Chondrocyte (in vitro differentiated cells): ENCODE data around the gene TPMT. TPM values are rescaled to one million over a fixed set of nuclear protein-coding genes. Genes with fewer than 3 reads are reported as not detected.

Source experiments
- DNase-seq: peaks from one replicate; pipeline ENCODE4 v3.0.0; 2021; ENCODE audit warnings: mixed read lengths, low spot score
- H3K27ac Mint-ChIP-seq: one replicate; pipeline ENCODE4 v1.8.0; 2021; ENCODE audit warnings: mild to moderate bottlenecking, moderate library complexity, mixed read lengths; ENCODE audit not compliant: unreplicated experiment
- H3K27me3 Mint-ChIP-seq: 2 replicates; pipeline ENCODE4 v1.8.0; 2021; ENCODE audit warnings: low read depth, mixed read lengths
- H3K36me3 Mint-ChIP-seq: 2 replicates; pipeline ENCODE4 v1.8.0; 2021; ENCODE audit warnings: low read depth, mixed read lengths
- H3K4me1 Mint-ChIP-seq: 2 replicates; pipeline ENCODE4 v1.8.0; 2021; ENCODE audit warnings: low read depth, mild to moderate bottlenecking, mixed read lengths
- H3K4me3 Mint-ChIP-seq: one replicate; pipeline ENCODE4 v1.8.0; 2021; ENCODE audit warnings: mild to moderate bottlenecking, moderate library complexity, mixed read lengths; ENCODE audit not compliant: unreplicated experiment
- H3K9me3 Mint-ChIP-seq: 2 replicates; pipeline ENCODE4 v1.8.0; 2021; ENCODE audit warnings: low read depth, mixed read lengths
- total RNA-seq: library from RNA; stranded (reverse); gene quantifications from 3 replicates; pipeline ENCODE4 v1.2.1, GENCODE V29; 2021
- TF ChIP-seq, protein P1 (sequence below): fragments of 200-600 bp; sonication (generic); IDR thresholded peaks from 2 replicates; pipeline ENCODE4 v1.5.0; 2021; ENCODE audit warnings: antibody characterized with exemption, mild to moderate bottlenecking, moderate library complexity

The TPMT gene
- total RNA-seq, 1 donor from 2014 or later, result 6.7 TPM

DNA sequence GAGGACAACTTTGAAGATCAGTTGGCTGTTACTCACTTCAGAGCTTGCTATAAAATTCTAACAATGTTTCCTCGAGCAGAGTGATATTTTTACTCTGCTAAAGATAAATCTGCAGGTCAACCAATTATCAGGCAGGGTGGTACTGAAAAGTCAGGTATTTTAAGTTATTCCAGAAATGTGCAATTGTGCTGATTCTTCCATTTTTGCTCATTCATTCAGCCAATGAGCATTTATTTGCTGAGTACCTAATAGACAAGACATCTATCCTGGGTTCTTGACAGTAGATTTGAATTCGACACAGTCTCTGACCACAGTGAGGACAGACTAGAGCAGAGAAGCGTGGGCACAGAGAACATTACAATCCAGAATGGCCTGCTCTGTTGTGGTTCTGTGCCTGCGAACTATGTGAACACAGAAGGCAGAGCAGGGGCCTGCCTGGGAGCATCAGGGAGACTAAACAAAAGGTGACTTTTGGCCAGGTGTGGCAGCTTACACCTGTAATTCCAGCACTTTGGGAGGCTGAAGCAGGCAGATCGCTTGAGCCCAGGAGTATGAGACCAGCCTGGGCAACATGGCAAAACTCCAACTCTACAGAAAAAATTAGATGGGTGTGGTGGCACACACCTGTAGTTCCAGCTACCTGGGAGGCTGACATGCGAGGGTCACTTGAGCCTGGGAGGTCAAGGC lies 14.8 kb downstream of the TPMT start:
- TF ChIP-seq, protein P1, sequence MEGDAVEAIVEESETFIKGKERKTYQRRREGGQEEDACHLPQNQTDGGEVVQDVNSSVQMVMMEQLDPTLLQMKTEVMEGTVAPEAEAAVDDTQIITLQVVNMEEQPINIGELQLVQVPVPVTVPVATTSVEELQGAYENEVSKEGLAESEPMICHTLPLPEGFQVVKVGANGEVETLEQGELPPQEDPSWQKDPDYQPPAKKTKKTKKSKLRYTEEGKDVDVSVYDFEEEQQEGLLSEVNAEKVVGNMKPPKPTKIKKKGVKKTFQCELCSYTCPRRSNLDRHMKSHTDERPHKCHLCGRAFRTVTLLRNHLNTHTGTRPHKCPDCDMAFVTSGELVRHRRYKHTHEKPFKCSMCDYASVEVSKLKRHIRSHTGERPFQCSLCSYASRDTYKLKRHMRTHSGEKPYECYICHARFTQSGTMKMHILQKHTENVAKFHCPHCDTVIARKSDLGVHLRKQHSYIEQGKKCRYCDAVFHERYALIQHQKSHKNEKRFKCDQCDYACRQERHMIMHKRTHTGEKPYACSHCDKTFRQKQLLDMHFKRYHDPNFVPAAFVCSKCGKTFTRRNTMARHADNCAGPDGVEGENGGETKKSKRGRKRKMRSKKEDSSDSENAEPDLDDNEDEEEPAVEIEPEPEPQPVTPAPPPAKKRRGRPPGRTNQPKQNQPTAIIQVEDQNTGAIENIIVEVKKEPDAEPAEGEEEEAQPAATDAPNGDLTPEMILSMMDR, result no peak
- H3K27me3 Mint-ChIP-seq, result no peaks in the 10 kb centered on the region
- H3K4me1 Mint-ChIP-seq, result no peaks in the 10 kb centered on the region
- no peaks in the 10 kb centered on the region for H3K9me3 Mint-ChIP-seq
- H3K4me3 Mint-ChIP-seq, result no peak overlapping the region
- DNase-seq, result no peak
- H3K27ac Mint-ChIP-seq, result no peak overlapping the region
- H3K36me3 Mint-ChIP-seq, result peaks cover 5% of the 10 kb centered on the region

- Mint-ChIP-seq H3K9me3 (no peaks in the 10 kb centered on the region), H3K4me3 (no peak overlapping the region), H3K27me3 (no peaks in the 10 kb centered on the region), H3K36me3 (peaks cover 7% of the 10 kb centered on the region), H3K27ac (no peak overlapping the region), H3K4me1 (no peaks in the 10 kb centered on the region)
- no peak for DNase-seq
- TF ChIP-seq, protein P1, result no peak
These were observed 16.0 kb downstream of the TPMT start for GRCh38 chr6:18138906-18139305.

DNA sequence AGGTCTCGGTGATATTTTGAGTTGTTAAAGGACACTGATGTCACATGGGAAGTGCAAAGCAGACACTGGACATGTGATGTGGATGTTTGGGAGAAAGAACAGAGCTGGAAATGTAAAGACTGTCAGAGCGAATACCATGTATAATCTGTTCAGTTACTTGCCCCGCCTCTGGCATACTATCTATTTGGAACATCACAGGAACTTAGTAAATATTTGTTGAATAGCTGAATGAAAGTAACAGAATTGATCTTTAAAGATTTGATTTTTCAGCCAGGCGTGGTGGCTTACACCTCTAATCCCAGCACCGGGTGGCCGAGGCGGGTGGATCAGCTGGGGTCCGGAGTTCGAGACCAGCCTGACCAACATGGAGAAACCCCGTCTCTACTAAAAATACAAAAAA lies 18.6 kb downstream of the TPMT start:
- Mint-ChIP-seq H3K9me3 (no peaks in the 10 kb centered on the region), H3K27ac (no peak overlapping the region), H3K36me3 (peaks cover 8% of the 10 kb centered on the region)

GRCh38 chr6:18135171-18135570 lies 19.7 kb downstream of the TPMT start:
- Mint-ChIP-seq H3K4me3 (no peak overlapping the region), H3K27me3 (no peaks in the 10 kb centered on the region), H3K27ac (no peak overlapping the region), H3K9me3 (no peaks in the 10 kb centered on the region), H3K4me1 (no peaks in the 10 kb centered on the region), H3K36me3 (peaks cover 8% of the 10 kb centered on the region)
- TF ChIP-seq, protein P1, result no peak
- no peak for DNase-seq

More for the DNA sequence above, 18.6 kb downstream of the TPMT start:
- H3K4me1 Mint-ChIP-seq, result no peaks in the 10 kb centered on the region
- TF ChIP-seq, protein P1, result no peak
- no peaks in the 10 kb centered on the region for H3K27me3 Mint-ChIP-seq
- DNase-seq, result no peak
- H3K4me3 Mint-ChIP-seq, result no peak overlapping the region

- no peaks in the 10 kb centered on the region for H3K9me3 Mint-ChIP-seq
- no peak overlapping the region for H3K27ac Mint-ChIP-seq
- H3K36me3 Mint-ChIP-seq, result peaks cover 13% of the 10 kb centered on the region
- no peaks in the 10 kb centered on the region for H3K27me3 Mint-ChIP-seq
- H3K4me3 Mint-ChIP-seq, result no peak overlapping the region
- TF ChIP-seq, protein P1, result no peak
- no peaks in the 10 kb centered on the region for H3K4me1 Mint-ChIP-seq
- DNase-seq, result no peak
These were observed 22.5 kb downstream of the TPMT start for GRCh38 chr6:18132346-18132745.
